HG03097 (cell line): ENCODE measurements around the gene S100A7A.
"Not testable (repeated sequence)": the region's sequence is repeated elsewhere in the genome, so short reads cannot be mapped to it uniquely, and the experiment has no call there.

Source experiments
- ATAC-seq: cut with Tn5 transposase; IDR thresholded peaks from one replicate; pipeline ENCODE4 v1.9.1; 2021; ENCODE audit not compliant: unreplicated experiment, low FRiP score

Gene S100A7A

GRCh38 chr1:153419436-153419793 lies 3.1 kb downstream of the S100A7A start:
- not testable (repeated sequence) for ATAC-seq

- ATAC-seq, result no peak
Measured at GRCh38 chr1:153420306-153420705, 4.0 kb downstream of the S100A7A start.

- ATAC-seq, result no peak
Measured at GRCh38 chr1:153422450-153423068, 6.2 kb downstream of the S100A7A start.

- ATAC-seq, result no peak
Measured at GRCh38 chr1:153426809-153427208, 10.5 kb downstream of the S100A7A start.

- ATAC-seq, result no peak
Measured at GRCh38 chr1:153428073-153428638, 11.8 kb downstream of the S100A7A start.

- ATAC-seq, result no peak
Measured at GRCh38 chr1:153428791-153429190, 12.5 kb downstream of the S100A7A start.

GRCh38 chr1:153429266-153430165 lies 13.2 kb downstream of the S100A7A start:
- no peak for ATAC-seq

- no peak for ATAC-seq
Measured at GRCh38 chr1:153430166-153430553, 13.8 kb downstream of the S100A7A start.

GRCh38 chr1:153430561-153430960 lies 14.2 kb downstream of the S100A7A start:
- no peak for ATAC-seq

GRCh38 chr1:153431002-153431401 lies 14.7 kb downstream of the S100A7A start:
- ATAC-seq, result no peak

- ATAC-seq, result no peak
Measured at GRCh38 chr1:153431427-153431826, 15.1 kb downstream of the S100A7A start.

- ATAC-seq, result no peak
Measured at GRCh38 chr1:153431928-153432327, 15.6 kb downstream of the S100A7A start.

- no peak for ATAC-seq
Measured at GRCh38 chr1:153432874-153433681, 16.8 kb downstream of the S100A7A start.

GRCh38 chr1:153434746-153435455 lies 18.6 kb downstream of the S100A7A start:
- ATAC-seq, result no peak

- ATAC-seq, result no peak
Measured at GRCh38 chr1:153437236-153437635, 20.9 kb downstream of the S100A7A start.

GRCh38 chr1:153438599-153438998 lies 22.3 kb downstream of the S100A7A start:
- no peak for ATAC-seq

GRCh38 chr1:153439273-153439672 lies 23.0 kb downstream of the S100A7A start:
- ATAC-seq, result no peak

- no peak for ATAC-seq
Measured at GRCh38 chr1:153441238-153441755, 25.0 kb downstream of the S100A7A start.

GRCh38 chr1:153443486-153443885 lies 27.2 kb downstream of the S100A7A start:
- ATAC-seq, result no peak

GRCh38 chr1:153444078-153444477 lies 27.8 kb downstream of the S100A7A start:
- ATAC-seq, result no peak
